ENCODE measurements around the gene TMEM120B. TPM values are rescaled to one million over a fixed set of nuclear protein-coding genes. Genes with fewer than 3 reads are reported as not detected.

The TMEM120B gene
- total RNA-seq, 1 donor from 2014 or later = 9.7 TPM

DNA sequence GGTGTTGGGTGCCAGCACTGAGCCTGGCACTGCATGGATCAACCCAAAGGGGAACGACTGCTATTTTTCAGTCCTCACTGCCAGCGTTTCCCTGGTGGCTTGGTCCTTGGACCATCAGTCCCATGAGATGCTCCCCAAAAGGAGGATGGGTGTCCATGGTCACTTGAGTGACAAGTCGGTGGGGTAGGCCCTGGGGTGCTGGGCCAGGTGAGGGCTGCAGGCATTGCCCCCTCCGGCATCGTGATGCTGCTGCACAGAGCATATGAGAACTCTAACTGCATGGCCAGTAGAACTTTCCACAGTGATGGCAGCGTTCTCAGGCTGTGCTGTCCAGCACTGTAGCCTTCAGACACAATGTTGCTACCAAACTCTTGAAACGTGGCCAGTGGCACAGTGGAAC lies 107.5 kb downstream of the TMEM120B start:
- Histone ChIP-seq H3K27me3 (no peaks in the 10 kb centered on the region), H3K9me3 (no peaks in the 10 kb centered on the region), H3K27ac (no peak overlapping the region), H3K36me3 (peaks cover 88 to 96% of the 10 kb centered on the region in 2 donors), H3K4me1 (no peaks in the 10 kb centered on the region), H3K4me3 (no peak overlapping the region)
- DNase-seq (ENCODE audit: low spot score in 2 of 2) = no peak
- TF ChIP-seq, protein P1, sequence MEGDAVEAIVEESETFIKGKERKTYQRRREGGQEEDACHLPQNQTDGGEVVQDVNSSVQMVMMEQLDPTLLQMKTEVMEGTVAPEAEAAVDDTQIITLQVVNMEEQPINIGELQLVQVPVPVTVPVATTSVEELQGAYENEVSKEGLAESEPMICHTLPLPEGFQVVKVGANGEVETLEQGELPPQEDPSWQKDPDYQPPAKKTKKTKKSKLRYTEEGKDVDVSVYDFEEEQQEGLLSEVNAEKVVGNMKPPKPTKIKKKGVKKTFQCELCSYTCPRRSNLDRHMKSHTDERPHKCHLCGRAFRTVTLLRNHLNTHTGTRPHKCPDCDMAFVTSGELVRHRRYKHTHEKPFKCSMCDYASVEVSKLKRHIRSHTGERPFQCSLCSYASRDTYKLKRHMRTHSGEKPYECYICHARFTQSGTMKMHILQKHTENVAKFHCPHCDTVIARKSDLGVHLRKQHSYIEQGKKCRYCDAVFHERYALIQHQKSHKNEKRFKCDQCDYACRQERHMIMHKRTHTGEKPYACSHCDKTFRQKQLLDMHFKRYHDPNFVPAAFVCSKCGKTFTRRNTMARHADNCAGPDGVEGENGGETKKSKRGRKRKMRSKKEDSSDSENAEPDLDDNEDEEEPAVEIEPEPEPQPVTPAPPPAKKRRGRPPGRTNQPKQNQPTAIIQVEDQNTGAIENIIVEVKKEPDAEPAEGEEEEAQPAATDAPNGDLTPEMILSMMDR (IDR thresholded peaks at IDR 0.05) = no peak
- intact Hi-C loops (cut with DNase I) = no loop called here

DNA sequence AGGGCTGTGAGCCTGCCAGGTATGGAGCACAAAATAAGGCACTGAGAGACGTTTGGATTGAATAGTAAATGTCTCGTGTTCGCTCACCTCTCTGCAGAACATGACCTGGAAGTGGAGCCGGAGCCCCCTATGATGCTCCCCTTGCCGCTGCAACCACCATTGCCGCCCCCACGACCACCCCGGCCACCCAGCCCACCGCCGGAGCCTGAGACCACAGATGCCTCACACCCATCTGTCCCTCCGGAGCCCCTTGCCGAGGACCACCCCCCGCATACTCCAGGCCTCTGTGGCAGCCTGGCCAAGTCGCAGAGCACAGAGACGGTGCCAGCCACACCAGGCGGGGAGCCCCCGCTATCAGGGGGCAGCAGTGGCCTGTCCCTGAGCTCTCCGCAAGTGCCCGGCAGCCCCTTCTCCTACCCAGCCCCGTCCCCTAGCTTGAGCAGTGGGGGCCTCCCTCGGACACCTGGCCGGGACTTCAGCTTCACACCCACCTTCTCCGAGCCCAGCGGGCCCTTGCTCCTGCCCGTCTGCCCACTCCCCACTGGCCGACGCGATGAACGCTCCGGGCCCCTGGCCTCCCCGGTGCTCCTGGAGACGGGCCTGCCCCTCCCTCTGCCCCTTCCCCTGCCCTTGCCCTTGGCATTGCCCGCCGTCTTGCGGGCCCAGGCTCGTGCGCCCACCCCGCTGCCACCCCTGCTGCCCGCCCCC lies 110.0 kb downstream of the TMEM120B start:
- no peaks in the 10 kb centered on the region for H3K9me3 ChIP-seq
- H3K36me3 ChIP-seq = peaks cover 80 to 94% of the 10 kb centered on the region in 2 donors
- intact Hi-C loops (cut with DNase I) = no loop called here
- H3K27me3 ChIP-seq = no peaks in the 10 kb centered on the region
- DNase-seq (ENCODE audit: low spot score in 2 of 2) = no peak
- no peak overlapping the region for H3K27ac ChIP-seq
- H3K4me3 ChIP-seq = no peak overlapping the region
- TF ChIP-seq, protein P1 (IDR thresholded peaks at IDR 0.05) = no peak
- no peaks in the 10 kb centered on the region for H3K4me1 ChIP-seq

DNA sequence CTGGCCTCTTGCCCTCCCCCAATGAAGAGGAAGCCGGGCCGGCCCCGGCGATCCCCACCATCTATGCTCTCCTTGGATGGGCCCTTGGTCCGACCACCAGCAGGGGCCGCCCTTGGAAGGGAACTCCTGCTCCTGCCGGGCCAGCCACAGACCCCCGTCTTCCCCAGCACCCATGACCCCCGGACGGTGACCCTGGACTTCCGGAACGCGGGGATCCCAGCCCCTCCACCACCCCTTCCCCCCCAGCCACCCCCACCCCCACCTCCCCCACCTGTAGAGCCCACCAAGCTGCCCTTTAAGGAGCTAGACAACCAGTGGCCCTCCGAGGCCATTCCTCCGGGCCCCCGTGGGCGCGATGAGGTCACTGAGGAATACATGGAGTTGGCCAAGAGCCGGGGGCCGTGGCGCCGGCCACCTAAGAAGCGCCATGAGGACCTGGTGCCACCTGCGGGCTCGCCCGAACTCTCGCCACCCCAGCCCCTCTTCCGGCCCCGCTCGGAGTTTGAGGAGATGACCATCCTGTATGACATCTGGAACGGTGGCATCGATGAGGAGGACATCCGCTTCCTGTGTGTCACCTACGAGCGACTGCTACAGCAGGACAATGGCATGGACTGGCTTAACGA lies 110.7 kb downstream of the TMEM120B start:
- Histone ChIP-seq H3K4me1 (no peaks in the 10 kb centered on the region), H3K36me3 (peaks cover 80 to 94% of the 10 kb centered on the region in 2 donors), H3K9me3 (no peaks in the 10 kb centered on the region), H3K27me3 (no peaks in the 10 kb centered on the region), H3K4me3 (no peak overlapping the region), H3K27ac (no peak overlapping the region)
- TF ChIP-seq, protein P1 (IDR thresholded peaks at IDR 0.05) = no peak
- intact Hi-C loops (cut with DNase I) = no loop called here
- no peak for DNase-seq (ENCODE audit: low spot score in 2 of 2)

DNA sequence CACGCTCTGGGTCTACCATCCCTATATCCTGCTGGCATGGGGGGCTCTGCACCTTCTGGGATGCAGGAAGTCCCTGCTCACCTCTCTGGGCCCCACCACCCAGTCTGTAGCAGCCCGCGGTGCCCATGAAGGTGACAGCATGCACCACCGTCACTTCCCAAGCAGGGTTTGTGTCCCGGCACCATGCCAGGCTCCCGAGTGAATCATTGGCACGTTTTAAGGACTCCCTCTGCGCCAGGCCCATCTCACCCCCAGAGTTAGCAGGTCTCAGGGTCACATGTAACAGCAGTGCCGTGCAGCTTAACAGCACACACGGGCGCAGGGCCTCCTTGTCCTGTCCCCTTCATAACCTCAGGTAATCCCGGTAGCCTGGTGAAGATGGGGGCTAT lies 111.2 kb downstream of the TMEM120B start:
- H3K27ac ChIP-seq = no peak overlapping the region
- DNase-seq (ENCODE audit: low spot score in 2 of 2) = no peak
- no peaks in the 10 kb centered on the region for H3K27me3 ChIP-seq
- TF ChIP-seq, protein P1 (IDR thresholded peaks at IDR 0.05) = no peak
- H3K4me1 ChIP-seq = no peaks in the 10 kb centered on the region
- H3K9me3 ChIP-seq = no peaks in the 10 kb centered on the region
- H3K36me3 ChIP-seq = peaks cover 80 to 94% of the 10 kb centered on the region in 2 donors
- no peak overlapping the region for H3K4me3 ChIP-seq
- intact Hi-C loops (cut with DNase I) = no loop called here

- TF ChIP-seq, protein P1 (IDR thresholded peaks at IDR 0.05) = no peak
- H3K36me3 ChIP-seq = peaks cover 78 to 92% of the 10 kb centered on the region in 2 donors
These were observed 112.5 kb downstream of the TMEM120B start for GRCh38 chr12:121825041-121825523.

More at GRCh38 chr12:121825041-121825523, 112.5 kb downstream of the TMEM120B start:
- Histone ChIP-seq H3K9me3 (no peaks in the 10 kb centered on the region), H3K4me3 (no peak overlapping the region), H3K27me3 (no peaks in the 10 kb centered on the region), H3K27ac (no peak overlapping the region), H3K4me1 (no peaks in the 10 kb centered on the region)
- intact Hi-C loops (cut with DNase I) = no loop called here
- no peak for DNase-seq (ENCODE audit: low spot score in 2 of 2)

All from ascending aorta (tissue), 2 donors.